Activated CD4-positive, alpha-beta T cell treated with anti-CD3 and anti-CD28 coated beads for 24 hours (primary cell): Measurements from ENCODE around the gene CCL4.
"Not testable (repeated sequence)": the region's sequence is repeated elsewhere in the genome, so short reads cannot be mapped to it uniquely, and the experiment has no call there.

Source experiments
- DNase-seq, 2 donors: peaks; one replicate each; pipeline ENCODE4 v3.0.0-alpha.2; 2020; ENCODE audit warnings: low read depth in 2 of 2

CCL4 gene

GRCh38 chr17:36117505-36118382 lies 14.1 kb downstream of the CCL4 start:
- DNase-seq = peak; percentile 7 to 10

GRCh38 chr17:36118477-36119353 lies 15.1 kb downstream of the CCL4 start:
- no peak for DNase-seq

GRCh38 chr17:36120221-36120620 lies 16.6 kb downstream of the CCL4 start:
- no peak for DNase-seq

GRCh38 chr17:36121099-36121498 lies 17.5 kb downstream of the CCL4 start:
- DNase-seq = not testable (repeated sequence)

- no peak for DNase-seq
Measured at GRCh38 chr17:36123431-36123830, 19.8 kb downstream of the CCL4 start.

- no peak for DNase-seq
Measured at GRCh38 chr17:36124879-36125824, 21.5 kb downstream of the CCL4 start.

- DNase-seq = no peak
Measured at GRCh38 chr17:36127199-36127893, 23.7 kb downstream of the CCL4 start.

- no peak for DNase-seq
Measured at GRCh38 chr17:36127911-36128310, 24.3 kb downstream of the CCL4 start.

- no peak for DNase-seq
Measured at GRCh38 chr17:36128411-36128978, 24.9 kb downstream of the CCL4 start.

GRCh38 chr17:36129616-36130015 lies 26.0 kb downstream of the CCL4 start:
- DNase-seq = no peak

GRCh38 chr17:36130346-36130745 lies 26.7 kb downstream of the CCL4 start:
- no peak for DNase-seq

- no peak for DNase-seq
Measured at GRCh38 chr17:36131421-36131820, 27.8 kb downstream of the CCL4 start.

GRCh38 chr17:36131931-36132330 lies 28.3 kb downstream of the CCL4 start:
- no peak for DNase-seq

GRCh38 chr17:36132421-36132831 lies 28.8 kb downstream of the CCL4 start:
- DNase-seq = no peak

GRCh38 chr17:36133602-36134236 lies 30.1 kb downstream of the CCL4 start:
- DNase-seq = no peak

GRCh38 chr17:36135465-36135864 lies 31.8 kb downstream of the CCL4 start:
- DNase-seq = no peak

- DNase-seq = no peak
Measured at GRCh38 chr17:36136036-36136435, 32.4 kb downstream of the CCL4 start.

- no peak for DNase-seq
Measured at GRCh38 chr17:36136439-36136838, 32.8 kb downstream of the CCL4 start.

- DNase-seq = no peak
Measured at GRCh38 chr17:36142235-36142634, 38.6 kb downstream of the CCL4 start.

GRCh38 chr17:36142806-36143205 lies 39.2 kb downstream of the CCL4 start:
- DNase-seq = no peak
